ENCODE results near the gene MON1A.

The MON1A gene, protein sequence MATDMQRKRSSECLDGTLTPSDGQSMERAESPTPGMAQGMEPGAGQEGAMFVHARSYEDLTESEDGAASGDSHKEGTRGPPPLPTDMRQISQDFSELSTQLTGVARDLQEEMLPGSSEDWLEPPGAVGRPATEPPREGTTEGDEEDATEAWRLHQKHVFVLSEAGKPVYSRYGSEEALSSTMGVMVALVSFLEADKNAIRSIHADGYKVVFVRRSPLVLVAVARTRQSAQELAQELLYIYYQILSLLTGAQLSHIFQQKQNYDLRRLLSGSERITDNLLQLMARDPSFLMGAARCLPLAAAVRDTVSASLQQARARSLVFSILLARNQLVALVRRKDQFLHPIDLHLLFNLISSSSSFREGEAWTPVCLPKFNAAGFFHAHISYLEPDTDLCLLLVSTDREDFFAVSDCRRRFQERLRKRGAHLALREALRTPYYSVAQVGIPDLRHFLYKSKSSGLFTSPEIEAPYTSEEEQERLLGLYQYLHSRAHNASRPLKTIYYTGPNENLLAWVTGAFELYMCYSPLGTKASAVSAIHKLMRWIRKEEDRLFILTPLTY

DNA sequence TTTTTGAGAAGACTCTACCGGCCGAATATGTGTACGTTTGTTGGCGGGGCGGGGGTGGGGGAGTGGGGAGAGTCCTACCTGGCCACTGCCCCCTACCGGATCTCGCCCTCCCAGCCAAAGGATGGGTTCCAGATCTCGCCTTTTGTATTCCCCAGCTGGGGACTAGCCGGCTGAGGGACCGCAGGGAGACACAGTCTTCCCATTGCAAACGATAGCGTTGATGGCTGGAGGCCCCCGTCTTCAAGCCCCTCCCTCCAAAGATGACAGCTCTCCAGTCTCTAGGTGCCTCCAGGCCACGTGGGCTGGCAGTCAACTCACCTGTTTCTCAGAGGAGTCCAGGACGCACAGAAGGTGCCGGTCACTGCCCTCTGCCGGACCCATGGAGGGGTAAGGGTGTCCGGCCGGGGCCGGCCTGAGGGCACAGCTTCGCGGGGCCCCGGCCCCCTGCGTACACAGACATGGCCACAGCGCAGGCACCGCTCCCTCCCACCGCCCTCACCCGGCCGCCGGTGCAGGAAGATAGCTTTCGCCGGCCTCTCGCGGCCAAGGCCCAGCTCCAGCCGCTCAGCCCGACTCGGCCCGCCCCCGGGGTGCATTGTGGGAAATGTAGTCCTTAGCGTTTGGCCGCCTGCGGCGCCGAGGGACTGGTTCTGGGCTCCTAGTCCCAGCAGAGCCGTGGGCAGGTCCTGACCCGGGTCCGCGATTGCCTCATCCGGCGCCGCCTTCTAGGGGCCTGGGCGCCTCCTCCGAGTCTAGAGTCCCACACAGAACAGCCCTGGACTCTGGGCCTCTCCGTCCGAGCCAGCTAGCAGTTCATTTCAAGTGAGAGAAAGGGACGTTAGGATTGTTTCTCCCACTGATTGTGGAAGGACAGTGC lies at the start of gene MON1A:
TSS of gene MON1A (minus strand) at position 521 of the 877 bp plus-strand sequence. CDS start 16,465 bp downstream, outside the sequence.
- TF ChIP-seq, protein P1, sequence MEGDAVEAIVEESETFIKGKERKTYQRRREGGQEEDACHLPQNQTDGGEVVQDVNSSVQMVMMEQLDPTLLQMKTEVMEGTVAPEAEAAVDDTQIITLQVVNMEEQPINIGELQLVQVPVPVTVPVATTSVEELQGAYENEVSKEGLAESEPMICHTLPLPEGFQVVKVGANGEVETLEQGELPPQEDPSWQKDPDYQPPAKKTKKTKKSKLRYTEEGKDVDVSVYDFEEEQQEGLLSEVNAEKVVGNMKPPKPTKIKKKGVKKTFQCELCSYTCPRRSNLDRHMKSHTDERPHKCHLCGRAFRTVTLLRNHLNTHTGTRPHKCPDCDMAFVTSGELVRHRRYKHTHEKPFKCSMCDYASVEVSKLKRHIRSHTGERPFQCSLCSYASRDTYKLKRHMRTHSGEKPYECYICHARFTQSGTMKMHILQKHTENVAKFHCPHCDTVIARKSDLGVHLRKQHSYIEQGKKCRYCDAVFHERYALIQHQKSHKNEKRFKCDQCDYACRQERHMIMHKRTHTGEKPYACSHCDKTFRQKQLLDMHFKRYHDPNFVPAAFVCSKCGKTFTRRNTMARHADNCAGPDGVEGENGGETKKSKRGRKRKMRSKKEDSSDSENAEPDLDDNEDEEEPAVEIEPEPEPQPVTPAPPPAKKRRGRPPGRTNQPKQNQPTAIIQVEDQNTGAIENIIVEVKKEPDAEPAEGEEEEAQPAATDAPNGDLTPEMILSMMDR (IDR thresholded peaks at IDR 0.05; ENCODE audit: insufficient read depth, low read depth, low read length, missing control alignments): peak; percentile 7
- peak within 1 kb of the TSS; percentile 85 for H3K4me3 ChIP-seq (ENCODE audit: low read depth, low read length)
- peak; percentile 88 for DNase-seq (ENCODE audit: low read depth)

DNA sequence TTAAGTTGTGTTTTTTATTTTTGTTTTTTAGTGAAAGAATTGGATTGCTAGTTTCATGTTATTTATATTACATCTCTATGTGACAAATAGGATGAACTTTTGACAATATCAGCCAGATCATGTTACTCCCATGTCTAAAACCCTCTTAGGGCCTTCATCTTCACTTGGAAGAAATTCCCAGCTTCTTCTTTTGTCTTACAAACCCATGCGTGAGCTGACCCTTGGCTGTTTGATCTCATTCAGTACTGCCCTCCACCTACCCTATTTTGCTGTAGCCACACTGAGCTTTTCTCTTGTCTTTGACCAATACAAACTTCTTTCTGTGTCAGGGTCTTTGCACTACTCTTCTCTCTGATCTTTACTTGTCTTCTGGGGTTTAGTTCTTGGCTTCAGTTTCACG lies 47.3 kb upstream of the MON1A start:
- TF ChIP-seq, protein P1 (IDR thresholded peaks at IDR 0.05; ENCODE audit: insufficient read depth, low read depth, low read length, missing control alignments): no peak
- H3K4me3 ChIP-seq (ENCODE audit: low read depth, low read length): no peak overlapping the region
- DNase-seq (ENCODE audit: low read depth): no peak

DNA sequence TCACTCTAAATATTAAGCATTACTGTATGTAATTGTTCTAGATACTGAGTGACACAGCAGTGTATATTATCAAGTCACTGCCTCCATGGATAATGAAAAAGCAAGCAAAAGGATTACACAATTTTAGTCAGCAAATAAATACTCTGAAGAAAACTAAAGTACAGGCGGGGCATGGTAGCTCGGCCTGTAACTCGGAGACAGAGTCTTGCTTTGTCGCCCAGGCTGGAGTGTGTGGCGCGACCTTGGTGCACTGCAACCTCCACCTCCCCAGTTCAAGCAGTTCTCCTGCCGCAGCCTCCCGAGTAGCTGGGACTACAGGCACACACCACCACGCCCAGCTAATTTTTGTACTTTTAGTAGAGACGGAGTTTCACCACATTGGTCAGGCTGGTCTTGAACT lies 43.0 kb upstream of the MON1A start:
- H3K4me3 ChIP-seq (ENCODE audit: low read depth, low read length): no peak overlapping the region
- no peak for DNase-seq (ENCODE audit: low read depth)
- TF ChIP-seq, protein P1 (IDR thresholded peaks at IDR 0.05; ENCODE audit: insufficient read depth, low read depth, low read length, missing control alignments): no peak

DNA sequence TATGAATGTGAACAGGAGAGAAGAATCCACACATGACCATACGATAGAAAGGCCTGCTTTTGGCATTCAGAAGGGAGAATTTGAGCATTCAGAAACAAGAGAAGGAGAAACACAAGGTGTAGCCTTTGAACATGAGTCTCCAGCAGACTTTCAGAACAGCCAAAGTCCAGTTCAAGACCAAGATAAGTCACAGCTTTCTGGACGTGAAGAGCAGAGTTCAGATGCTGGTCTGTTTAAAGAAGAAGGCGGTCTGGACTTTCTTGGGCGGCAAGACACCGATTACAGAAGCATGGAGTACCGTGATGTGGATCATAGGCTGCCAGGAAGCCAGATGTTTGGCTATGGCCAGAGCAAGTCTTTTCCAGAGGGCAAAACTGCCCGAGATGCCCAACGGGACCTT lies 38.7 kb upstream of the MON1A start:
- no peak for DNase-seq (ENCODE audit: low read depth)
- H3K4me3 ChIP-seq (ENCODE audit: low read depth, low read length): no peak overlapping the region
- TF ChIP-seq, protein P1 (IDR thresholded peaks at IDR 0.05; ENCODE audit: insufficient read depth, low read depth, low read length, missing control alignments): no peak

DNA sequence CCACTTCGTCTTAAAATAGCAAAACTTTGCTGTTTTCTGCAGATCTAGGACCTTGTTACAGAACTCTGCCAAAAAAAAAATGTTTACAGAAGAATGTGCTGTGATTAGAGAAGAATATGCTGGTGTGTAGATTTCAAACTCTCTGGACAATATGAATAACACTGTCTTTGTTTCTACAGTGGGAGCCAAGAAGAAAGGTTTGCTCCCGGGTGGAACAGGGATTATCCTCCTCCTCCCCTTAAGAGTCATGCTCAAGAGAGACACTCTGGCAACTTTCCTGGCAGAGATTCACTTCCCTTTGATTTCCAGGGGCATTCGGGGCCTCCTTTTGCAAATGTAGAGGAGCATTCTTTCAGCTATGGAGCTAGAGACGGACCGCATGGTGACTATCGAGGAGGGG lies 37.7 kb upstream of the MON1A start:
- no peak overlapping the region for H3K4me3 ChIP-seq (ENCODE audit: low read depth, low read length)
- no peak for DNase-seq (ENCODE audit: low read depth)
- TF ChIP-seq, protein P1 (IDR thresholded peaks at IDR 0.05; ENCODE audit: insufficient read depth, low read depth, low read length, missing control alignments): no peak

DNA sequence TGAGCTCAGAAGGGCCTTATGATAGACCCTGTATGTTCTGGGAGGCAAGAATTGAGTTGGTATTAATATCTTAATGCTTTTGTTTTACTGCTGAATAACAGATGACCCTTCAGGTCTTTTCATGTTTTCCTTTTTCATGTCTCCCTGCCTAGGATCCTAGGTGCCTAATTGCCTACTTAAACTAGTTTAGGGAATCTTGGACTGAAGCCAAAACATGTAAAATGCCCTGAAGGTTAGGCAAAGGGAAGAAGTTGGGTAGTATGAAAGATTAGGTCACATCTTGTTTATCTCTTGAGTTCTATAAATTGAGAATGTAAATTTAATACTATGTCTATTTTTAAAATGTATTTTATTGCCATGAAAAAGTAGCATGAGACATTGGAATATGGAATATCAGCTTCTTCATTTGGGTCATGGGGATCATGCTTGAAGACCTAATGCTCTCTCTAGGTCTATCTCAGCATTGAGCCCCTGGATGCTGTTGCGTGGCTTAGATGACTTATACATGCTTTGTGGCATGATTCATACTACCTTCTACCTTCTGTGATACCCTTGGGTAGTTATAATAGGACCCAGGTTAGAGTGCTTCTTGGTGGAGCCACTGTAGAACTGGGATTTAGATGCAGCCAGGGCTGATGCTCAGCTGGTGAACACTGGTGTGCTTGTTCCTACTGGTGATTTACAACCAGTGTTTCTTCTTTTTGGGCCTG lies 36.8 kb upstream of the MON1A start:
- no peak overlapping the region for H3K4me3 ChIP-seq (ENCODE audit: low read depth, low read length)
- TF ChIP-seq, protein P1 (IDR thresholded peaks at IDR 0.05; ENCODE audit: insufficient read depth, low read depth, low read length, missing control alignments): no peak
- no peak for DNase-seq (ENCODE audit: low read depth)
